LNCAP (cell line): ENCODE results near the gene ANKRD50.

ENCODE experiments used
- TF ChIP-seq, protein P1 (sequence below): fragments of 450-650 bp; IDR thresholded peaks from 2 replicates; pipeline ENCODE4 v1.5.1; 2017; ENCODE audit warnings: mild to moderate bottlenecking

Gene ANKRD50, protein sequence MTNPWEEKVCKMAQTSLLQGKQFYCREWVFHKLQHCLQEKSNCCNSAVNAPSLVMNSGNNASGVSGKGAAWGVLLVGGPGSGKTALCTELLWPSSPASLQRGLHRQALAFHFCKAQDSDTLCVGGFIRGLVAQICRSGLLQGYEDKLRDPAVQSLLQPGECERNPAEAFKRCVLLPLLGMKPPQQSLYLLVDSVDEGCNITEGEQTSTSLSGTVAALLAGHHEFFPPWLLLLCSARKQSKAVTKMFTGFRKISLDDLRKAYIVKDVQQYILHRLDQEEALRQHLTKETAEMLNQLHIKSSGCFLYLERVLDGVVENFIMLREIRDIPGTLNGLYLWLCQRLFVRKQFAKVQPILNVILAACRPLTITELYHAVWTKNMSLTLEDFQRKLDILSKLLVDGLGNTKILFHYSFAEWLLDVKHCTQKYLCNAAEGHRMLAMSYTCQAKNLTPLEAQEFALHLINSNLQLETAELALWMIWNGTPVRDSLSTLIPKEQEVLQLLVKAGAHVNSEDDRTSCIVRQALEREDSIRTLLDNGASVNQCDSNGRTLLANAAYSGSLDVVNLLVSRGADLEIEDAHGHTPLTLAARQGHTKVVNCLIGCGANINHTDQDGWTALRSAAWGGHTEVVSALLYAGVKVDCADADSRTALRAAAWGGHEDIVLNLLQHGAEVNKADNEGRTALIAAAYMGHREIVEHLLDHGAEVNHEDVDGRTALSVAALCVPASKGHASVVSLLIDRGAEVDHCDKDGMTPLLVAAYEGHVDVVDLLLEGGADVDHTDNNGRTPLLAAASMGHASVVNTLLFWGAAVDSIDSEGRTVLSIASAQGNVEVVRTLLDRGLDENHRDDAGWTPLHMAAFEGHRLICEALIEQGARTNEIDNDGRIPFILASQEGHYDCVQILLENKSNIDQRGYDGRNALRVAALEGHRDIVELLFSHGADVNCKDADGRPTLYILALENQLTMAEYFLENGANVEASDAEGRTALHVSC (N-terminal part only)

GRCh38 chr4:124712372-124713184 is at the start of gene ANKRD50:
Gene ANKRD50 (minus strand): TSS chr4:124712732. CDS start chr4:124710511, 2,221 bp downstream.
- TF ChIP-seq, protein P1, sequence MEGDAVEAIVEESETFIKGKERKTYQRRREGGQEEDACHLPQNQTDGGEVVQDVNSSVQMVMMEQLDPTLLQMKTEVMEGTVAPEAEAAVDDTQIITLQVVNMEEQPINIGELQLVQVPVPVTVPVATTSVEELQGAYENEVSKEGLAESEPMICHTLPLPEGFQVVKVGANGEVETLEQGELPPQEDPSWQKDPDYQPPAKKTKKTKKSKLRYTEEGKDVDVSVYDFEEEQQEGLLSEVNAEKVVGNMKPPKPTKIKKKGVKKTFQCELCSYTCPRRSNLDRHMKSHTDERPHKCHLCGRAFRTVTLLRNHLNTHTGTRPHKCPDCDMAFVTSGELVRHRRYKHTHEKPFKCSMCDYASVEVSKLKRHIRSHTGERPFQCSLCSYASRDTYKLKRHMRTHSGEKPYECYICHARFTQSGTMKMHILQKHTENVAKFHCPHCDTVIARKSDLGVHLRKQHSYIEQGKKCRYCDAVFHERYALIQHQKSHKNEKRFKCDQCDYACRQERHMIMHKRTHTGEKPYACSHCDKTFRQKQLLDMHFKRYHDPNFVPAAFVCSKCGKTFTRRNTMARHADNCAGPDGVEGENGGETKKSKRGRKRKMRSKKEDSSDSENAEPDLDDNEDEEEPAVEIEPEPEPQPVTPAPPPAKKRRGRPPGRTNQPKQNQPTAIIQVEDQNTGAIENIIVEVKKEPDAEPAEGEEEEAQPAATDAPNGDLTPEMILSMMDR, result no peak

DNA sequence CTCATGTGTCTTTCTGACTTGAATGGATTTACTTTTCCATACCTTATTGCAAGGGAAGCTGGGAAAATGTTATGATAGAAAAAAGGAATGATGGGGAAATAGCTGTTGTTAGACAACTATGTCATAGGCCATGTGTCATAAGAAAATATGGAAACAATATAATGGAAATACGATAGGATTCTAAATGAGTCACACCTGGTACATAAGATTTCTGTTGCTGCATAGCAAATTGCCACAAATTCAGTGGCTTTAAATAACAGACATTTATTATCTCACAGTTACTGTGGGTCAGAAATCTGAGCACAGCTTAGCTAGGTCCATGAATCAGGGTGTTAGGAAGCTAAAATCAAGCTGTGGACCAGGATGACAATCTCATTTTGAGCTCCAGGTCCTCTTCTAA is 44.6 kb upstream of the ANKRD50 start:
- TF ChIP-seq, protein P1, result no peak

- TF ChIP-seq, protein P1, result no peak
These were observed 42.1 kb upstream of the ANKRD50 start for GRCh38 chr4:124754681-124755080.

DNA sequence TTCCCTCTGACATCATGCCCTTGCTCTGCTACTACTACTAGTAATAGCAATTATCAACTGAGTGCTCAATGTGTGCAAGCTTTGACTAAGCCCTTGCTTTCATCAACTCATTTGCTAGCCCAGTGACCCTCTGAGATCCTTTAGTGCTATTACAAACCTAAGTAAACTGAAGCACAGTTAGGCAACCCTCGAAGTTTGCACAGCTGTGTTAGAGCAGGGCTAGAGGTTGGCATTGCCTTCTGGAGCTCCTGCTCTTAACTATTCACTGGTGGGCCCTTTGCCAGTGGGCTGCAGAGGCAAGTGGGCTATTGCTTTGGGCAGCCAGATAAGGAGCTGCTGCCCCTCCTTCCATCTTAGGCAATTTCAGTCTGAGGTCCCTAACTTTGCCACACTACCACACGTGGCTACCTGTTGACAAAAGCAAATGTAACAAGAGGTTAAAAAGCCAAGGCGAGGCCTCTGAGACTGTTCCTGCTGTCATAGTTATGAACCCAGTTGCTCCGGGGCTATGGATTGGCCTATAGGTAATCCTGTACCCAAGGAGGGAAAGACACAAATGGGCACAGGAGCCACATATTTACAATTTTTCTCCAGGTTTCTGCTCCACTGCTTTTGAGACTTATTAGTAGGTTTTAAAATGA is 41.5 kb upstream of the ANKRD50 start:
- TF ChIP-seq, protein P1, result no peak

DNA sequence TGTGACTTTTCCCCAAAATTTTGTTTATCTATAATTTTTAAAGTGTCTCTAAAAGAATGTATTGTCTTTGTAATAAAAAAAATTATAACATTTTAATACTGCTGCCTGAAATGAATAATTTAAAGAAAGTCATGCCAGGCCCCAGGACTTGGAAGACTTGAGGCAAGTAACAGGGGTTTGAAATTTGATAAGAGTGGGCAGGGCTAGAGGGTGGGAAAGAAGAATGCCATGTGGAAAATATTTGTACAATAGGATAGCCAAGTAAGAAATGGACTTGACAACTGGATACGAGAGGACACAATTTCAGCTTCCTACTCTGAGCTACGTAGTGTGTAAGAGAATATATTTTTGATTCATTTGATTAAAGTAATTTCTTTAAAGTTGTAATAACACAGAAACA is 36.9 kb upstream of the ANKRD50 start:
- TF ChIP-seq, protein P1, result no peak

DNA sequence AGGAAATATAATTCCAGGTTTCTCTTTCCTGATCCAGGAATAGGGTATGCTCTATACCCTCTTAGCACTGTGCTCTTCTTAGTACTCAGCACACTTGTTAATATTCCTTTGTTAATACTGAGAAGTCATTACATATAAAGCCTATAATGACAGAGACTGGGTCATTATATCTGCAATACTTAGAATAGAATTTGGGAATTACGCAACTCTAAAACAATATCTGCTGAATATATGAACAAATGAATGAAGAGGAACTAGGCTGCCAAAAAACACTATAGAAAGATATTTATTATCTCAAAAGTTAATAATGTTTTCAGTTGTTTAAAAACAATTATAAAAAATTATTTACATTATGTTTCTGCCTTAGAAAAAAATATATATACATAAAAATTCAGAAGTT is 36.4 kb upstream of the ANKRD50 start:
- TF ChIP-seq, protein P1, result no peak
